HCT116 (cell line): ENCODE data around the gene MAPK4.

ENCODE experiments used
- CTCF ChIP-seq, 3 experiments: fragments of 200-600 bp in 1 of 3; sonication (generic) in 1 of 3; IDR thresholded peaks in 2 of 3; conservative IDR thresholded peaks in 1 of 3; 2 replicates each; pipeline ENCODE4 v1.5.1; 2012 to 2017; ENCODE audit warnings: low read depth in 2 of 3, low read length in 2 of 3, antibody characterized with exemption in 1 of 3, borderline replicate concordance in 1 of 3, control low read depth in 1 of 3, mild to moderate bottlenecking in 1 of 3, mixed read lengths in 1 of 3, mixed run types in 1 of 3, moderate library complexity in 1 of 3; ENCODE audit not compliant: insufficient read depth in 1 of 3
- ELF1 ChIP-seq: IDR thresholded peaks from 2 replicates; pipeline ENCODE4 v1.6.1; 2012; ENCODE audit warnings: low read depth, borderline replicate concordance
- FOSL1 ChIP-seq: IDR thresholded peaks from 2 replicates; pipeline ENCODE4 v1.6.1; 2012; ENCODE audit warnings: low read depth
- JUND ChIP-seq: IDR thresholded peaks from 2 replicates; pipeline ENCODE4 v1.6.1; 2012
- MAX ChIP-seq: IDR thresholded peaks from 2 replicates; pipeline ENCODE4 v1.6.1; 2012
- POLR2A ChIP-seq: IDR thresholded peaks from 2 replicates; pipeline ENCODE4 v1.7.0; 2011; ENCODE audit warnings: borderline replicate concordance; ENCODE audit not compliant: insufficient read depth, insufficient read length; ENCODE audit errors: extremely low read depth
- POLR2AphosphoS5 ChIP-seq: IDR thresholded peaks from 2 replicates; pipeline ENCODE4 v1.6.1; 2011; ENCODE audit warnings: mild to moderate bottlenecking, low read depth, low read length, moderate library complexity
- RAD21 ChIP-seq: IDR thresholded peaks from 2 replicates; pipeline ENCODE4 v1.6.1; 2012; ENCODE audit warnings: low read depth, mild to moderate bottlenecking
- REST ChIP-seq: IDR thresholded peaks from 2 replicates; pipeline ENCODE4 v1.6.1; 2012; ENCODE audit warnings: low read depth
- SIN3A ChIP-seq: IDR thresholded peaks from 2 replicates; pipeline ENCODE4 v1.6.1; 2012; ENCODE audit warnings: low read depth
- SP1 ChIP-seq: IDR thresholded peaks from 2 replicates; pipeline ENCODE4 v1.6.1; 2012; ENCODE audit warnings: low read depth
- YY1 ChIP-seq: IDR thresholded peaks from 2 replicates; pipeline ENCODE4 v1.6.1; 2011; ENCODE audit warnings: low read length, low read depth, moderate library complexity, mild to moderate bottlenecking; ENCODE audit not compliant: insufficient replicate concordance; ENCODE audit errors: extremely low read depth
- ZNF274 ChIP-seq: fragments of 200-500 bp; sonication (Bioruptor generic); IDR thresholded peaks from 2 replicates; pipeline ENCODE4 v1.6.1; 2014; ENCODE audit warnings: mild to moderate bottlenecking, low read depth, low read length, inconsistent platforms

GRCh38 chr18:50638016-50638883, 78.4 kb downstream of the MAPK4 start:
- TF ChIP-seq POLR2A = no peak
- no peak for TF ChIP-seq CTCF (IDR thresholded peaks at IDR 0.05 in 2 of 3, conservative IDR thresholded peaks at IDR 0.05 in 1 of 3; ENCODE audit: borderline replicate concordance in 1 of 3, insufficient read depth in 1 of 3, low read depth in 2 of 3, low read length in 2 of 3)
- TF ChIP-seq YY1 = no peak
- TF ChIP-seq FOSL1 = no peak
- TF ChIP-seq SP1 = no peak
- no peak for TF ChIP-seq POLR2AphosphoS5
- TF ChIP-seq REST = no peak
- TF ChIP-seq ZNF274 = no peak
- TF ChIP-seq RAD21 = no peak
- TF ChIP-seq MAX = no peak
- TF ChIP-seq SIN3A = no peak
- TF ChIP-seq ELF1 = no peak
- no peak for TF ChIP-seq JUND
